ENCODE measurements around the gene ATG7.
"Not testable (repeated sequence)": the region's sequence is repeated elsewhere in the genome, so short reads cannot be mapped to it uniquely, and the experiment has no call there.

The ATG7 gene

DNA sequence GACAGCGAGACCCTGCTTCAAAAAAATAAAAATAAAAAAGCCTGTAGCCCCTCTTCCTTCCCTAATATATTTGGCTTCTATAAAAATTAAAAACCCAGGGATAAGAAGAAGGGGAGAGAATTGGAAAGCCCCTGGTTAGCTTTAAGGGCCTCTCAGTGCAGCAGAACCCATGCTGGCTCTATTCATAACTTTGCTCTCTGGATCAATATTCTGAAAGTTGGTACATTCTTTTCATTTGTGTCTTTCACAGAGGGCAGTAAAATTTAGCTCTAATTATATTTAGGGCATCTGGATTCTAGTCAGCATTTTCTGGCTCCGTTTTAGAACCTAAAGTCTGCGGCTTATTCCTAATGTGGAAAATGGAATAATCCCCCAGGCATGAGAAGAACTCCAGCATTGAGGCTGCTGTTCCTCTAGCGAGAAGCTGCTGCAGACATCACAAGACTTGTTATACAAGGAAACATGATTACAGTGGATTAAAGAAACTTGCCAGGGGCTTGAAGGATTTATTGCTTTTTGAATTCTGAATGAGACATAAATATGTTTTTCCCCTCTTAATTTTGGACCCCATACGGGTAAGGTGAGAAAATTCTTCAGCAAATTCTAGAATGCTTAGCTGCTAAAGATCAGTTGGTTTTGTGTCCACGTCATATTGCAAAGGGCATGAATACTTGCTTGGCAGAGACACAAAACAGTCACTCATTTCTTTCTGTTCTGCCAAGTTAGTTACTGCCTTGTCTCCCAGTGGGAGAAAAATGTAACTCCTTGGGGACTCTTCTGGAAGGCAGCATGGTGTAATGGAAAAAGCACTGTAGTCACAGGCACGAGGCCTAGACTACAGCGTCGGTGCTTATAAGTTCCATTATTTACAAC, 193.8 kb downstream of the ATG7 start:
- Mint-ChIP-seq H3K27ac (no peak overlapping the region), H3K4me1 (ENCODE audit: low read depth) (no peaks in the 10 kb centered on the region), H3K9me3 (no peaks in the 10 kb centered on the region), H3K36me3 (ENCODE audit: low read depth) (peaks cover 50% of the 10 kb centered on the region), H3K27me3 (no peaks in the 10 kb centered on the region), H3K4me3 (no peak overlapping the region)
- no peak for DNase-seq

DNA sequence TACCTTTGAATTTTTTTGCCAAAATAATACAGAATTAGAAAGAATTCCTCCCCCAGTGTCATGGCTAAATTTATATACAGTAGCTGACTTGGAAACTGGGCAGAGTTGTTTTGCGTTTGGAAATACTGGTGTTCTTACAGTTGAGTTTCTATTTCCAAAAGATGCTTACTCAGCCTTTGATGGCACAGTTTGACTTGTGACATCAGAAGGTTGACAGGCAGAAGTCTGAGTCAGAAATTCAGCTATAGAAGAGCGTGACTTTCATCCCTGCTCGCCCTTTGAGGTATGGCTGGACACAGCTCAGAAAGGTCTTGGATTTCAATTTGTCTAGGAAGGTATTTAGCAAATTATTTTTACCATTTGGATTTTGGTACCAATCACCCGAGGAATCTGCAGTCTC, 195.7 kb downstream of the ATG7 start:
- Mint-ChIP-seq H3K4me1 (ENCODE audit: low read depth) (no peaks in the 10 kb centered on the region), H3K27ac (no peak overlapping the region), H3K4me3 (no peak overlapping the region), H3K27me3 (no peaks in the 10 kb centered on the region), H3K9me3 (no peaks in the 10 kb centered on the region), H3K36me3 (ENCODE audit: low read depth) (peaks cover 52% of the 10 kb centered on the region)
- DNase-seq, result no peak

DNA sequence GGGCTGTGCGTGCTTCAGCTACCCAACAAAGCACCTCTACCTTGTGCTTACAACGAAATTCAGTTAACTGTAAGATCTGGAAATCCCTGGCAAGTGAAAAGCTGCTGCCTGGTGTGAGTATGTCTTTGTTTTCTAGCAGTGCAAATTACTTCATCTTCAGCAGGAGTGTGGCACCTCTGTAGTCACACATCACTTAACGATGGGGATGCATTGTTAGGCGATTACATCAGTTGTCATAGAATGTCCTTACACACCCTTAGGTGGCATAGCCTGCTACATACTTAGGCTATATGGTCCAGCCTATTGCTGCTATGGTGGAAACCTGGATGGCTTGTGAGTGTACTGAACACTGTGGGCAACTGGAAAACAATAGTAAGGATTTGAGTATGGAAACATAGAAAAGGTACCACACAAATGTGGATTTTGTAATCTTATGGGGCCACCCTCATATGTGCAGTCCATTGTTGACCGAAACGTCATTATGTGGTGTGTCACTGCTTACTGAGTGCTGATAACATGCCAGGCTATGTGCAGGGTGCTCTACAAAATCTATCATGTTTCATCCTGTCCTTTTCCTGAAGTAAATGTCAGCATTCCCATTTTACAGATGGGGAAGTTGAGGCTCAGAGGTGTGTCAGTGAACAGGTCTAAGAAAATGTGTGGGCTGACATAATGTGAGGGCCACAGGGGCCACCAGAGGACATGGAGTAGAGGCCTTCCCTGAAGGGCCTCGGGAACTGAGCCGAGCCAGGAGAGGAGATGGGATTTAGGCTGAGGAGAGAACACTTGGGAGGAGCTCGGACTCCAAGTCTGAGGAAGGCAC, 198.0 kb downstream of the ATG7 start:
- Mint-ChIP-seq H3K27ac (no peak overlapping the region), H3K9me3 (no peaks in the 10 kb centered on the region), H3K27me3 (no peaks in the 10 kb centered on the region), H3K36me3 (ENCODE audit: low read depth) (peaks cover 47% of the 10 kb centered on the region), H3K4me3 (no peak overlapping the region), H3K4me1 (ENCODE audit: low read depth) (no peaks in the 10 kb centered on the region)
- DNase-seq, result no peak

DNA sequence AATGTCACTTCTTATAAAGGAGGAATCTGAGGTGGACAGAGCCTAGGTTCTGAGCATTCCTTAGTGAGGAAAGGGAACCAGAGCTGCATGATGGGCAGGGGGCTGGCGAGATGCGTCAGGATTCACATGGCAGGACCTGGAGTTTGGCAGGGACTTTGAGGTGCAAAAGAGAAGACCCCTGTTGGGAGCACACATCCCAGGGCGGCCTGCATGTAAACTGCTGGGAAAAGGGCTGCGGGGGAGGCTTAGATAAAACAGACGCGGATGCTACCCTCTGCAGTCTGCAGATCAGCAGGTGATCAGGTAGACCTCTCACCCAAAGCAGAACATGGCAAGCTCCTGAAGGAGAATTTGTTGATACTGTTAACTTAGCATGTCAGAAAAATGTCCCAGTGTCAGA, 203.1 kb downstream of the ATG7 start:
- no peak overlapping the region for H3K4me3 Mint-ChIP-seq
- no peak for DNase-seq
- no peaks in the 10 kb centered on the region for H3K27me3 Mint-ChIP-seq
- no peaks in the 10 kb centered on the region for H3K9me3 Mint-ChIP-seq
- peaks cover 24% of the 10 kb centered on the region for H3K36me3 Mint-ChIP-seq (ENCODE audit: low read depth)
- H3K4me1 Mint-ChIP-seq (ENCODE audit: low read depth), result no peaks in the 10 kb centered on the region
- no peak overlapping the region for H3K27ac Mint-ChIP-seq

DNA sequence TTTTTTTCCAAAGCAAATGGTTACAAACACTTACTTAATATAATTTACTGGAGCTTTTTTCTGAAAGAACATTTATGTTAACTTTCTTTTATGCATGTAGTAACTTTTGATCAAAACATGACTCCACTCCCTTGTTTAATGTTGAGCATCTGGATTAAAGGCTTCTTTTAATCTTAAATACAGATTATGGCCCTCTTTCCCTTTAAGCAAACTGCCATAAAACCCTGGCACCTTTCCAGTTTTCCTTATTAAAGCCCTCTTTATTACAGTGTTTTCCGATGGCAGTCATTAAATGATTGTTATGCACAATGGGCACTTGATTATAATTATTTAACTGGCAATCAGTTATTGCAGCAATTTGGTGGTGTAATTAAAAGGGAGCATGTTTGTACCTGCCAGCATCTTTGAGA, 204.5 kb downstream of the ATG7 start:
- Mint-ChIP-seq H3K4me3 (no peak overlapping the region), H3K36me3 (ENCODE audit: low read depth) (peaks cover 16% of the 10 kb centered on the region), H3K27ac (no peak overlapping the region), H3K27me3 (no peaks in the 10 kb centered on the region), H3K4me1 (ENCODE audit: low read depth) (no peaks in the 10 kb centered on the region), H3K9me3 (no peaks in the 10 kb centered on the region)
- DNase-seq, result no peak

DNA sequence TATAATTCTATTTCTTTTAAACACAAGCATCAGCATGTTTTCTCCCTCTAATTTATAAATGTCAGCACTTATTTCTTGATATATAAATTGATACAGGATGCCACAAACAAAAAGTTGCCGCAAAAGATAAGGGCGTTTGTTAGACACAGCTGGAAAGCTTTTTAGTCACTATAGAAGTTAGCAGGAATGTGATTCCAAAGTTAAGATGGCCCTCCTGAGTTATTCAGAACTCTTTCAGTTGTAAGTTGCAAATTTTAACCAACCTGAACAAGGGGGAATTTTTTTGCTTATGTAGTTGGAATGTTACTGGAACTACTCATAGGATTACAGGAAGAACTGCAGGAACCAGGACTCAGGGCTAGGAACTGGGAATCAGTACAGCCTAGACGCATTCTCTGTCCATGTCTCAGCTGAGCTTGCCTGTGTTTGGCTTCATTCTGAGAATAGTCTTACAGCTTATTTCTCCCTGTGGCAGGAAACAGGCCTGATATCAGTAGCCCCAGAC, 205.3 kb downstream of the ATG7 start:
- no peaks in the 10 kb centered on the region for H3K27me3 Mint-ChIP-seq

DNA sequence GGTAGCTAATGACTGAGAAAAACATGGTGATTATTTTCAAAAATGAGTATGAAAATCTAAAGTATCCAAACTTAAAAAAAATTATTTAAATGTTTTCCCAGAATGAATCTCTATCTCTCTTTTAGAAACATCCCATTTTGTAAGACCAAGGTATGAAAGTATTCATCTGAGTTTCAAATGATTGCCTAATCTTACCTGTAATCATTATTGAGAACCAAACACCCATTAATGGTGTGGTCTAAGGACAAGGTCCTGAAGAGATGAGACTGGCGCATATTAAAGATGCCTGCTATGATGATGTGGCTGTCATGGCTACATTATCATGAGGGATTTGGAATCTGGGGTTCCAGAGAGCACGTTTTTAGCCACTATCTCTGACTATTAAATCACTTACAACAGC, 206.0 kb downstream of the ATG7 start:
- peaks cover 16% of the 10 kb centered on the region for H3K36me3 Mint-ChIP-seq (ENCODE audit: low read depth)
- H3K4me1 Mint-ChIP-seq (ENCODE audit: low read depth), result no peaks in the 10 kb centered on the region
- no peak for DNase-seq
- H3K4me3 Mint-ChIP-seq, result no peak overlapping the region
- H3K27ac Mint-ChIP-seq, result no peak overlapping the region
- H3K9me3 Mint-ChIP-seq, result no peaks in the 10 kb centered on the region
- no peaks in the 10 kb centered on the region for H3K27me3 Mint-ChIP-seq

More for the DNA sequence above, 205.3 kb downstream of the ATG7 start:
- Mint-ChIP-seq H3K4me3 (no peak overlapping the region), H3K9me3 (no peaks in the 10 kb centered on the region), H3K36me3 (ENCODE audit: low read depth) (peaks cover 16% of the 10 kb centered on the region), H3K27ac (no peak overlapping the region), H3K4me1 (ENCODE audit: low read depth) (no peaks in the 10 kb centered on the region)
- no peak for DNase-seq

DNA sequence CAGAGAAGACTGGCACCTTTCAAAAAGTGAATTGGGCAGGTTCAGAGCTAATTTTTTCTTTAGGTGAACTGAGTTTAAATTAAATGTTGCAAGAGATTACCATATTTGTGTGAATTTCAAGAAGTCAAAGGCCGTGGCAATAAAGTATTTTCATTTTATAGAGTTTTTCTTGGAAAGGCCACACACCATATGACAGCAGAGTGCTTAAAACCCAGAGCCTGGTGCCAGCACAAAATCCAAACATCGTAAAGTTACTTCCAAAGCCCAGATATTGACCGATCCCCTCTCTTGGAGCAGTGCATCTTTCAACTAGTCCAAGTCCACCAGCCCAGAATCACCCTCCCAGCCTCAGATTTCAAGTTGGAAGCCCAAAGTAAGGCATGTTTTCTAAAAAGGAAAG, 207.0 kb downstream of the ATG7 start:
- H3K36me3 Mint-ChIP-seq (ENCODE audit: low read depth), result peaks cover 16% of the 10 kb centered on the region
- H3K27me3 Mint-ChIP-seq, result no peaks in the 10 kb centered on the region
- H3K27ac Mint-ChIP-seq, result no peak overlapping the region
- no peaks in the 10 kb centered on the region for H3K4me1 Mint-ChIP-seq (ENCODE audit: low read depth)
- peaks cover 6% of the 10 kb centered on the region for H3K9me3 Mint-ChIP-seq
- no peak for DNase-seq
- no peak overlapping the region for H3K4me3 Mint-ChIP-seq

DNA sequence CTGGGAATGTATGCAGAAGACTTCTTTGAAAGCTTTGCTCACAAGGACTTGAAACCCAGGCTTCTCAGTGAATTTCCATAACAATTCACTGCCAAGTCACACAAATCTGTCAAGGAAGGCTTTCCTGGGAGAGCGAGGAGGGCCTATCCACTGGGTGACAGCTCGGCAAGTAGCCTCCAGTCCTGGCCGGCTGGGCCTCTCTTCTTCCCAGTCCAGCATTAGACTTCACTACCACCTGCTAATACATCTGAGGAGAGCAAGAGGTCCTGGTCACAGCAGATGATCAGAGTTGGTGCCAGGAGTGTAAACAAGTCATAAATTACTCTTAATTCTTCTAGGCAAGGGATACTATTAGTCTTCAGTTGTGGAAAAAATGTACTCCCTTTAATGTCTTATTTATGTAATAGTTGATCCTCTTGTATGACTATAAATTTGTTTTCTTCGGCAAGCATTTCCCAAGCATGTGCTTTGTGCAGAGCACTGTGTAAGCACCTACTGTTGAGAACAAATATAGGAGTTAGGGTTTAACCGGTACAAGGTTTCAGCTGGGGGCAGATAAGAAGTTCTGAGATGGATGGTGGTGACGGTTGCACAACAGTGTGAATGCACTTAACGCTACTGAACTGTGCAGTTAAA, 208.6 kb downstream of the ATG7 start:
- no peak overlapping the region for H3K27ac Mint-ChIP-seq
- no peaks in the 10 kb centered on the region for H3K4me1 Mint-ChIP-seq (ENCODE audit: low read depth)
- H3K27me3 Mint-ChIP-seq, result no peaks in the 10 kb centered on the region
- H3K9me3 Mint-ChIP-seq, result peaks cover 6% of the 10 kb centered on the region
- no peak for DNase-seq
- no peak overlapping the region for H3K4me3 Mint-ChIP-seq
- peaks cover 25% of the 10 kb centered on the region for H3K36me3 Mint-ChIP-seq (ENCODE audit: low read depth)

DNA sequence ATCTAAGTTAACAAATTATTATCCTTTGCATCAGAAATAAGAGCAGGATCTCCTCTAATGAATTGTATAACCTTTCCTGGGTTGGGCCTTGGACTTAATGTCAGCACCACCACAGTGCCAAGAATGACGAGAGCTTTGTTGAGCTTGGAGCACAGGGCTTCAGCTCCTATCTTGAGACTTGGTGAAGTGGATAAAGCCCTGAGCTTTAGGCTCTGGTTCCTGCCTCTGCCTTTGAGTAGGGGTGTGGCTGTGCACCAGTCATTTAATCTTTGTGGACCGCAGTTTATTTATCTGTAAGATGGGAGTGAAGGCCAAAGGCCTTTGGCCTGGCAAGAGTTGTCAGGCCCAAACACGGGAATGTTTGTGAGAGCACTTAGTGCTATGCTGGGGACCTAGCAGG, 209.4 kb downstream of the ATG7 start:
- Mint-ChIP-seq H3K4me3 (no peak overlapping the region), H3K36me3 (ENCODE audit: low read depth) (peaks cover 22% of the 10 kb centered on the region), H3K27ac (no peak overlapping the region), H3K4me1 (ENCODE audit: low read depth) (no peaks in the 10 kb centered on the region), H3K9me3 (peaks cover 6% of the 10 kb centered on the region), H3K27me3 (no peaks in the 10 kb centered on the region)
- DNase-seq, result no peak

DNA sequence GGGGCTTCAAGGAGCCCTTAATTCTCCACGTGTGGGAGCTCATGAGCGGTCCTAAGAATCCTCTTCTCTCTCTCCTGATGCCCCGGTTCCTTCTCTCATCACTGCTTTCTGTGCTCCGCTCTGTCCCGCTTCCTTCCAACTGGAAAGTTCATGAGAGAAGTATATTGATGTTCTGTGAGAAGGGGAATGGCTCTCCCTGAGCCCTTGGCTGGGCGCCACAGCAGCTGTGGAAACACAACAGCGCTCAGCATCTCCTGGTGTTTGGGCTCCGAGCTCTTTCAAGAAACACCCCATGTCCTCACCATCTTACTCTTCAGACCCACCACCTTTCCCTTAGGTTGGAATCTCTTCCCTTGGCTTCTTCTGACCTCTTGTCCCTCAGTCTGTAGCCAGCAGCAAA, 209.8 kb downstream of the ATG7 start:
- no peak overlapping the region for H3K27ac Mint-ChIP-seq
- no peaks in the 10 kb centered on the region for H3K27me3 Mint-ChIP-seq
- DNase-seq, result no peak
- H3K4me3 Mint-ChIP-seq, result no peak overlapping the region
- H3K36me3 Mint-ChIP-seq (ENCODE audit: low read depth), result peaks cover 22% of the 10 kb centered on the region
- peaks cover 6% of the 10 kb centered on the region for H3K9me3 Mint-ChIP-seq
- H3K4me1 Mint-ChIP-seq (ENCODE audit: low read depth), result no peaks in the 10 kb centered on the region

DNA sequence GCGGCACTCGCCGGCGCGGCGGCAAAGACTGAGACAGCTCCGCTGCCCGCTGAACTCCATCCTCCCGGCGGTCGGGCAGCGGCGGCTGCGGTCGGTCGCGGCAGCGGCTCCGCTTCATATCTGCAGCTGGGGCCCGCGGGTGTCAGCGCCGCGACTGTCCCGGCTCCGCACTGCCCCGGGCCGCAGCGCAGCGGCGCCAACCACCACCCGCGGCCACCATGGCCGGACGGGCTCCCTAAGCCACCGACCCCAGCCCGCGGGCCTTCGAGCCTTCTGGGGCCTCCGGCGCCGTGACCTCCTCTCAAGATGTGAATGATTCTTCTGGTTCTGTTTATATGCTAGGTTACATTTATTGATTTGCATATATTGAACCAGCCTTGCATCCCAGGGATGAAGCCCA, 216.2 kb downstream of the ATG7 start:
- H3K9me3 Mint-ChIP-seq; H3K27me3 Mint-ChIP-seq; H3K4me3 Mint-ChIP-seq; H3K4me1 Mint-ChIP-seq (ENCODE audit: low read depth); H3K27ac Mint-ChIP-seq; DNase-seq: not testable (repeated sequence)
- H3K36me3 Mint-ChIP-seq (ENCODE audit: low read depth), result peaks cover 21% of the 10 kb centered on the region

DNA sequence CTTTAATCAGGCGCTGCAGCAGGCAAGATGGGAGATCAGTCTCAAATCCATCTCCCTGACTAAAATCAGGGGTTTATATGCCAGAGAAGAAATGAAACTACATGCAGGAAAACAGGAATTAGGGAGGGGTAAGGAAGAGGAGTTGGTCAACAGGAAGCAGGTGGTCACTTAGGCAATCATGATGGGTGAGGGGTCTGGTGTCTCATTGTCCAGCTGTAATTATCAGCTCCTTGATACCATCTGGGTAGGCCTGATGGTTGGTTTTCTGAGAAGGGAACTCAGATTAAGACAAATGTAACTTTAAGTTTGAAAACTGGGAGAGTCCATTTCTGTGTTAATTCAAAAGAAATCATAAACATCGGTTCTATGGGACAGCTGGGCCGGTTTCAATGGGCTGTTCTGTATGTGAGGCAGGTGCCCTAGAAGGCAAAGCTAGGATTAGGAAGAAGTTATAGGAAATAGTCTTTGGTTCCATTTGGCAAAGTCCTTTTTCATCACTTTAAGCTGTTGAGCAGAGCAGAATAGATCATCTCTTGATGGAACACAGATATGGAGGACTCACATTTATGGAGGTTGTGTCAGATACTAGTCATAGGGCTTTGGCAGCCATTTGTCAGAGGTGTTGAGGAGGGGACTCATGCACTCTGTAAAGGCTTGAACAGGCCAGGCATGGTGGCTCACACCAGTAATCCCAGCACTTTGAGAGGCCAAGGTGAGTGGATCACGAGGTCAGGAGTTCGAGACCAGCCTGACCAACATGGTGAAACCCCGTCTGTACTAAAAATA, 222.1 kb downstream of the ATG7 start:
- DNase-seq, result no peak
- no peak overlapping the region for H3K4me3 Mint-ChIP-seq
- no peak overlapping the region for H3K27ac Mint-ChIP-seq
- peaks cover 7% of the 10 kb centered on the region for H3K9me3 Mint-ChIP-seq
- H3K4me1 Mint-ChIP-seq (ENCODE audit: low read depth), result peaks cover 6% of the 10 kb centered on the region
- H3K27me3 Mint-ChIP-seq, result no peaks in the 10 kb centered on the region
- H3K36me3 Mint-ChIP-seq (ENCODE audit: low read depth), result peaks cover 42% of the 10 kb centered on the region

DNA sequence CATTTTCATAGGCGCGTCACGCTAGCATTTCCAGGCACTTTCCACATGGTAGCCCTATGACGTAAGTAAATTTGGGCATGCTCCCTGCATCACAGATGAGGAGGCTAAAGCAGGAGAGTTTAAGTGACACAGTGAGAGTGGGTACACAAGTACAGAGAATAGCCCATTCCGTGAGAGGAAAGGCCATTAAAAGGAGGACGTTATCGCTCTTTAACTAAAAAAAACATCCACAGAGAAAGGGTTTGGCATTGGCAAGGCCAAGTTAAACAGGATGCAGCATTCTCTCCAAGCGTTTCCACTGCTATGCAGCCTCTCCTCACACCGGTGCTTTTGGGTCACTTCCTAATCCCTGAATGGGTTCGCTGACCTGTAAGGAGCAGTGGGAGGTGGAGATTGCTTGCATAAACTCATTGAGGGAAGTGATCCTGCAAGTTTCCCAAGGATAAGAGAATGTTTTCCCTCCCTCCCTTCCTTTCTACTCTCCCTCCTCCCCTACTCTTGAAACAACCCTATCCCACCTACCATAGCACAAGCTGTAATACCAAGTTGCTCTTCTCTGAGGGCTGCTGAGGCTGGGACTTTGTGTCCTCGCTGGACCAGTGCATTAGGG, 223.9 kb downstream of the ATG7 start:
- H3K4me3 Mint-ChIP-seq, result no peak overlapping the region
- peaks cover 7% of the 10 kb centered on the region for H3K9me3 Mint-ChIP-seq
- DNase-seq, result no peak
- H3K27ac Mint-ChIP-seq, result no peak overlapping the region
- peaks cover 6% of the 10 kb centered on the region for H3K4me1 Mint-ChIP-seq (ENCODE audit: low read depth)
- no peaks in the 10 kb centered on the region for H3K27me3 Mint-ChIP-seq
- H3K36me3 Mint-ChIP-seq (ENCODE audit: low read depth), result peaks cover 41% of the 10 kb centered on the region
